HG03571 (cell line): ENCODE data around the gene SBK3.
"Not testable (repeated sequence)": the region's sequence is repeated elsewhere in the genome, so short reads cannot be mapped to it uniquely, and the experiment has no call there.

Source experiments
- ATAC-seq: cut with Tn5 transposase; IDR thresholded peaks from one replicate; pipeline ENCODE4 v1.9.1; 2021; ENCODE audit not compliant: unreplicated experiment

The SBK3 gene

DNA sequence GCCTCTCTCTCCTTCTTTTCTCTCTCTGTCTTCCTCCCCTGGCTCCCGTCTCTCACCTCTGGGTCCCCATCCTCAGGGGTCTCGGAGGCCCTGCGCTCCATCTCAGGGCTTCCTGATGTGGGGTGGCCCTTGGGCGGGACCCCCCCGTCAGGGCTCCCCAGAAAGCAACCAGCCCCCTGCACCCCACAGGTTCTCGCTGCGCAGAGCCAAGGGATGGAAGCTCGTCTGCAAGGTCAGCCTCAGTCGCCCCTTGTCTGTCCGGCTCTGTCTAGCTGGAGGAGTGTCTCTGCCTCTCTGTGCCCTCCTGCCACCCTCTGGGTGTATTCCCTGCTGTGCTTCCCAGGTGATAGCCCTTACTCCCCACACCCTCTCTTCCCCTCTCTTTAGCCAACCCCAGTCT is at the start of gene SBK3:
SBK3 (minus strand) TSS at position 101 of the 400 bp plus-strand sequence; CDS start at position 101, 0 bp downstream.
- no peak for ATAC-seq

- no peak for ATAC-seq
Measured at GRCh38 chr19:55593096-55593772, 47.9 kb upstream of the SBK3 start.

GRCh38 chr19:55592391-55593090 is 47.2 kb upstream of the SBK3 start:
- ATAC-seq: no peak

- ATAC-seq: no peak
Measured at GRCh38 chr19:55591555-55591954, 46.2 kb upstream of the SBK3 start.

- ATAC-seq: no peak
Measured at GRCh38 chr19:55590617-55591016, 45.3 kb upstream of the SBK3 start.

GRCh38 chr19:55590109-55590508 is 44.8 kb upstream of the SBK3 start:
- ATAC-seq: no peak

GRCh38 chr19:55588738-55589137 is 43.4 kb upstream of the SBK3 start:
- ATAC-seq: no peak

- ATAC-seq: peak; percentile 64
Measured at GRCh38 chr19:55586976-55587668, 41.8 kb upstream of the SBK3 start.

GRCh38 chr19:55585658-55586339 is 40.5 kb upstream of the SBK3 start:
- ATAC-seq: no peak

DNA sequence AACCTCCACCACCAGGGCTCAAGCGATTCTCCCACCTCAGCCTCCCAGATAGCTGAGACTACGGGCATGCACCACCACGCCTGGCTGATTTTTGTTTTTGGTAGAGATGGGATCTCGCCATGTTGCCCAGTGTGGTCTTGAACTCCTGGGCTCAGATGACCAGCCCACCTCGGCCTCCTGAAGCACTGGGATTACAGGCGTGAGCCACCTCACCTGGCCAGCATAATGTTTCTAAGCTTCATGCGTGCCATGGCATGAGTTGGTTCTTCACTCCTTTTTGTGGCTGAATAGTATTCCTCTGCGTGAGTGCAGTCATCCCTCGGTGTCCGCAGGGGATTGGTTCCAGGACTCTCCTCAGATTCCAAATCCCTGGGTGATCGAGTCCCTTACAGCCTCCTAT is 39.5 kb upstream of the SBK3 start:
- no peak for ATAC-seq

GRCh38 chr19:55583897-55584296 is 38.6 kb upstream of the SBK3 start:
- not testable (repeated sequence) for ATAC-seq

DNA sequence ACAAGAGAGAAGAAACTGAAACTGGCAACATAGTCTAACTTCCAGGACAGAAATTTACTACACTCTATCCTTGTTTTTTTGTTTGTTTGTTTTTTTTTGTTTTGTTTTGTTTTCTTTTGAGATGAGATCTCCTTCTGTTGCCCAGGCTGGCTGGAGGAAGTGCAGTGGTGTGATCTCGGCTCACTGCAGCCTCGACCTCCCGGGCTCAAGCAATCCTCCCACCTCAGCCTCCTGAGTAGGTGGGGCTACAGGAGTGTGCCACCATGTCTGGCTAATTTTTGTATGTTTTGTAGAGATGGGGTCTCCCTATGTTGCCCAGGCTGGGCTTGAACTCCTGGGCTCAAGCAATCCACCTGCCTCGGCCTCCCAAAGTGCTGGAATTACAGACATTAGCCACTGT is 36.9 kb upstream of the SBK3 start:
- ATAC-seq: not testable (repeated sequence)

DNA sequence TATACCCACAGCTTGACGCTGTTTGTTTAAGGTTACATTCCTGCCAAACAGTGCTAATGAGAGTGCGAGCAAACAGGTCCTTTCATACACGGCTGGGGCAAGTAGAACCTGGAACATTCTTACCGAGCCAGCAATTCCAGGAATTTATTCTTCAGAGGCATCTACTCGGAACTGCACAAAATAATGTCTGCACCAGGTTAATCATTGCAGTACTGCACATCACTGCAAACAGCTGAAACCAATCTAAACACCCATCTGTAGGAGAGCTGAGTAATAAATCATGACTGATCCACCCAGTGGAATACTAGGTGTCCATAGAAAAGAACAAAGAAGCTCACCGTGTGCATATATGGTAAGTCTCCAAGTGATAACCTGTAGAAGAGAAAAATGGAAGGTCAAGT is 36.5 kb upstream of the SBK3 start:
- ATAC-seq: no peak

GRCh38 chr19:55581145-55581822 is 35.9 kb upstream of the SBK3 start:
- ATAC-seq: no peak

DNA sequence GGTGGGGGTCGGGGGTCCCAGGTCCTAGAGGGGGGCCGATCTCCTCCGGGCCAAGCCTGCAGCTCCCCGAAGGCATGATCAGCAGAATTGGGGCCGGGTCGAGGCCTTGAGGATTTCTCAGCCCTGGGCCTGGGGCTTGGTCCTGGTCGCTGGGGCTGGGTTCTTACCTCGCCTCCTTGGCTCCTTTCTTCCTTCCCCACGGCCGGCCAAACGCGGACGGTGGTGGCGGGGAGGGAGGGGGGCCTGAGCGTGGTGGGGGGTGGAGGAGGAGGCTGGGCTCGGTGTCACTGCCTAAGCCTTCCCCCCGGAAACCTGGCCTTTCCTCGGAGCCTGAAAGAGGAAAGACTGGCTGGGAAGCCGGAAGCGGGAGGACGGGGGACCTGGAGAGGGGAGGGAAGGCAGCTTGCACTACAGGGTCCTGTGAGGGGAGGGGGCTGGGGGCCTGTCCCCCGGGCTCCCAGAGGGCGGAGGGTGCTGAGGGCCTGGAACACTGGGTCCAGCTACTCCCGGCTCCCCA is 35.3 kb upstream of the SBK3 start, which contains the start of gene ZNF579:
ZNF579 (minus strand) TSS at position 221 of the 517 bp plus-strand sequence. CDS start 1,209 bp downstream, outside the sequence.
- ATAC-seq: no peak

DNA sequence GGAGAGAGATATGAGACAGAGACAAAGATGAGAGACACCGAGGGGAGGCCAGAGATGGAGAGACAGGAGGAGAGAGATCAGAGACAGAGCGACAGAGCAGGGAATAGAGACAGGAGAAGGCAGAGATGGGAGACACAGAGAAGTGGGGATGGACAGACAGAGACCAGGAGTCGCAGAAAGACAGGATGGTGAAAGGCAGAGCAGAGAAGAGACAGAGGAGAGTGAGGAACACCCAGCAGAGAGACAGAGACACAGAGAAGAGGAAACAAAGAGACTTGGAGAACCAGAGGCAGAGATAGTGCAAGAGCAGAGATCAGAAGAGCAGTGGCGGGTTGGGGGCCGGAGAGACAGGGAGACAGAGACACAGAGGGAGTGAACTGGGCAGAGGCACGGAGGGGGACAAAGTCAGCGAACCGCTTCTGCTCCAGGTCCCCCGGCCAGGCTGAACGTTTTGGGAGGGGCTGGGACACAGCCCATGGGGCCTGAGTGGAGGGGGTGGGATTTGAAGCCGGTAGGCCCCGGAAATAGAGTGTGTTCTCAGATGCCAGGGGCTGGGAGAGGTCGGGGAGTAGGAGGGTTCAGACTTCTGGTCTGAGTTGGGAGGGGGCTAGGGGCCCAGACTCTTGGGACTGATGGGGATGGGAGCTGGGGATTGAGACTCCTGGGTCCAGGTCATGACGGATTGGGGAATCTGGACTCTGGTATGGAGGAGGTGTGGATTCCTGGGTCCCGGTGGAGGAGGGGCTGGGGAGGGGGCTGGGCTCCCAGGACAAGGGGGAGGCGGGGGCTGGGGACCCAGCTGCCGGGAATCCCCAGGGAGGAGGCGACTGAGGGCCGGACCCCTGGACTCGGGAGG is 34.7 kb upstream of the SBK3 start:
- ATAC-seq: no peak

DNA sequence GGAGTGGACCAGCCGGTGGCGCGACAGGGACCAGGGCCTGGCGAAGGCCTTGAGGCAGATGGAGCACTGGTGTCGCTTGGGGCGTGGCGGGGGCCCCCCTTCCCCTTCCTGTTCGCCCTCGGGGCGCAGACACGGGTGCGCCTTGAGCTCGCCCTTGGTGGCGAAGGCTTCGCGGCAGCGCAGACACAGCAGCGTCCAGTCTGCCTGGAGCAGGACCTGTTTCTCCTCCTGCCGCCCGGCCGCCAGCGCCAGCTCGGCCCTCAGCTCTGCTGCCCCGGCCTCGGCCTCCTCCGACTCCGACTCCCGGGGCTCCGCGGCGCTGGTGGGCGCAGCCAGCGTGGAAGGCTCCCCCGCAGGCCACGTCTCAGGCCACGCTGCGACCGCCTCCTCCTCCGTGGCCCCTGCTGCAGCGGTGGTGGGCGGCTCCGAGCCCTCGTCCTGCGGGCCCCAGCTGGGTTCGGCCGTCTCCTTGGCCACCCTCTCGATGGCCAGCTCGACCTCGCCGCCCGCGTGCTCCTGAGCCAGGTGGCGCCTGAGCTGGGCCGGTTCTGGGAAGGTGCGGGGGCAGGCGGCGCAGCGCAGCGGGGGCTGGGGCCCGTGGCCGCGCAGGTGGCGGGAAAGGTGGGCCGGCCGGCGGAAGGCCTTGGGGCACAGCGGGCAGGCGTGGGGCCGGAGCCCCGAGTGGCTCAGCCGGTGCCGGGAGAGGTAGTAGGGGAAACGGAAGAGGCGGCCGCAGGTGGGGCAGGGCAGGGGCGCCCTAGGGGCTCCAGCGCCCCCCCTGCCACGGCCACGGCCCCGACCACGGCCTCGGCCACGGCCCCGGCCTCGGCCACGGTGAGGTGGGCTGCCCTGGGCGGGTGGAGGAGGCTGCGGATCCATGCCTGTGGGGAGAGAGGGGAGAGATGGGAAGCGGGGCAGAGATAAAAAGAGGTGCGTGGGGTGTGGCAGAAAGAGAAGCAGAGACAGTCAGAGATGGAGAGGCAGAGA is 33.7 kb upstream of the SBK3 start:
- no peak for ATAC-seq

GRCh38 chr19:55578031-55578760 is 32.9 kb upstream of the SBK3 start:
- no peak for ATAC-seq
